Measurements from ENCODE around the gene NAA40. TPM values are rescaled to one million over a fixed set of nuclear protein-coding genes. Genes with fewer than 3 reads are reported as not detected.

NAA40 gene
- total RNA-seq, 1 donor from 2014 or later: 15.7 TPM

- DNase-seq: no peak
- Histone ChIP-seq H3K4me3 (no peak overlapping the region), H3K4me1 (peaks cover 10% of the 10 kb centered on the region), H3K27ac (no peak overlapping the region), H3K36me3 (peaks cover 67% of the 10 kb centered on the region), H3K27me3 (no peaks in the 10 kb centered on the region), H3K9me3 (no peaks in the 10 kb centered on the region)
- ATAC-seq: peak; percentile 72
- intact Hi-C loops (cut with DNase I): no loop called here
- TF ChIP-seq, protein P1, sequence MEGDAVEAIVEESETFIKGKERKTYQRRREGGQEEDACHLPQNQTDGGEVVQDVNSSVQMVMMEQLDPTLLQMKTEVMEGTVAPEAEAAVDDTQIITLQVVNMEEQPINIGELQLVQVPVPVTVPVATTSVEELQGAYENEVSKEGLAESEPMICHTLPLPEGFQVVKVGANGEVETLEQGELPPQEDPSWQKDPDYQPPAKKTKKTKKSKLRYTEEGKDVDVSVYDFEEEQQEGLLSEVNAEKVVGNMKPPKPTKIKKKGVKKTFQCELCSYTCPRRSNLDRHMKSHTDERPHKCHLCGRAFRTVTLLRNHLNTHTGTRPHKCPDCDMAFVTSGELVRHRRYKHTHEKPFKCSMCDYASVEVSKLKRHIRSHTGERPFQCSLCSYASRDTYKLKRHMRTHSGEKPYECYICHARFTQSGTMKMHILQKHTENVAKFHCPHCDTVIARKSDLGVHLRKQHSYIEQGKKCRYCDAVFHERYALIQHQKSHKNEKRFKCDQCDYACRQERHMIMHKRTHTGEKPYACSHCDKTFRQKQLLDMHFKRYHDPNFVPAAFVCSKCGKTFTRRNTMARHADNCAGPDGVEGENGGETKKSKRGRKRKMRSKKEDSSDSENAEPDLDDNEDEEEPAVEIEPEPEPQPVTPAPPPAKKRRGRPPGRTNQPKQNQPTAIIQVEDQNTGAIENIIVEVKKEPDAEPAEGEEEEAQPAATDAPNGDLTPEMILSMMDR (IDR thresholded peaks at IDR 0.05): no peak
These were observed 42.7 kb upstream of the NAA40 start for GRCh38 chr11:63896071-63896470.

DNA sequence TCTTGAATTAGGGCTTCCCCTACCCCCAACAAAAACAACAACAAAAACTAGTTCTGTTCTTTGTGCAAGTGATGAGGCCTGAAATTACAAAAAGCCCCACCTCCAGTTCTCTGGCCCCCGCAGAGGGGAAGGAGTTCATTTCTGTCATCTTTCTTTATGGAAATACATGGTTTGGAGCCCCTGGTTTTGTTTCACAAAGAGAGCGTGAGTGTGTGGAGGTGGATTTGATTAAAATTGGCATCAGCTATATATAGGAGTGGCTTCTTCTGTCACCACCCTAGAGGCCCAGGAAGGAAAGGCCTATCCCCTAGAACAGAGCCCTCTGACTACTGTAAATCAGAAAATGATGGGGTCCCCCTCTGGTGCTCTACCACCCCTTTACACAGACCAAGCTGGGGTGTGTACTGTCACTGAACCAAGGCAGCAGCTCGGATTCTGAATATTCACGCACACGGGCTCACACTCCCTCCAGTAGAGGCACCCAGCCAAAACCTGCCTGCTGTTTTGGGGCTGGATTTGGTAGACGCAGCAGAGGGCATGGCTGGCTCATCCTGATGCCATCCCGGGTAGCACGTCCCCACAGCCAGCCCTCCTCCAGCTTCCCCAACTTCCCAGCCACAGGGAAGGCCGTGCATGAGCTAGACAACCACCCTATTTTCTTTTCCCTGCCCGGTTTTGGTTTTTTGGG is 41.2 kb upstream of the NAA40 start:
- H3K27me3 ChIP-seq: no peaks in the 10 kb centered on the region
- TF ChIP-seq, protein P1 (IDR thresholded peaks at IDR 0.05): no peak
- H3K9me3 ChIP-seq: no peaks in the 10 kb centered on the region
- intact Hi-C loops (cut with DNase I): no loop called here
- ATAC-seq (no peak), DNase-seq (no peak)
- peaks cover 10% of the 10 kb centered on the region for H3K4me1 ChIP-seq
- no peak overlapping the region for H3K4me3 ChIP-seq
- peaks cover 74% of the 10 kb centered on the region for H3K36me3 ChIP-seq
- no peak overlapping the region for H3K27ac ChIP-seq

DNA sequence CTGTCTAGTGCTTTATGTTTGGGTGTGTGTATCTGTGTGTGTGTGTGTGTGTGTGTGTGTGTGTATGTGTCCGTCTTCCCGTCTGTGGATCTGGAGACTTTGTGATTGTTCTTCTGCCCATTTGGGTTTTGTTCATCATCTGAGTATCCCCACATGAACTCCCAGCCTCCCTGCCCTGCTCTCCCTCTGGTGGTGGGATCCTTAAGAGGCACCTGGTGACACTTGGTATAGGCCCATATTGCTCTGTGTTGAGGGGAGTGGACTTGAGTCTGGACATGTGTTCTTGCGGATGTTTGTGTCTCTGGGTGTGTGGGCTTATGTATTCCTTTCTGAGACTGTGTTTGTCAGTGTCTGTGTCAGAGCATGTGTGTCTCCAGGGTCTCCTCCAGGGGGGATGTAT is 37.1 kb upstream of the NAA40 start:
- TF ChIP-seq, protein P1 (IDR thresholded peaks at IDR 0.05): peak; percentile 11
- ATAC-seq: peak; percentile 5

GRCh38 chr11:63903884-63904283 is 34.9 kb upstream of the NAA40 start:
- TF ChIP-seq, protein P1 (IDR thresholded peaks at IDR 0.05): no peak
- ATAC-seq (no peak), DNase-seq (no peak)
- Histone ChIP-seq H3K27me3 (no peaks in the 10 kb centered on the region), H3K9me3 (no peaks in the 10 kb centered on the region), H3K4me3 (no peak overlapping the region), H3K36me3 (peaks cover 95% of the 10 kb centered on the region), H3K27ac (no peak overlapping the region), H3K4me1 (no peaks in the 10 kb centered on the region)
- intact Hi-C loops (cut with DNase I): no loop called here

More for the DNA sequence above, 37.1 kb upstream of the NAA40 start:
- Histone ChIP-seq H3K4me1 (peaks cover 4% of the 10 kb centered on the region), H3K36me3 (peaks cover 95% of the 10 kb centered on the region), H3K4me3 (no peak overlapping the region), H3K27me3 (no peaks in the 10 kb centered on the region), H3K27ac (no peak overlapping the region), H3K9me3 (no peaks in the 10 kb centered on the region)
- intact Hi-C loops (cut with DNase I): no loop called here
- DNase-seq: no peak

GRCh38 chr11:63904743-63905142 is 34.1 kb upstream of the NAA40 start:
- intact Hi-C loops (cut with DNase I): no loop called here
- no peak overlapping the region for H3K27ac ChIP-seq
- TF ChIP-seq, protein P1 (IDR thresholded peaks at IDR 0.05): no peak
- DNase-seq: no peak
- no peaks in the 10 kb centered on the region for H3K27me3 ChIP-seq
- H3K4me3 ChIP-seq: no peak overlapping the region
- no peaks in the 10 kb centered on the region for H3K9me3 ChIP-seq
- H3K36me3 ChIP-seq: peaks cover 95% of the 10 kb centered on the region
- H3K4me1 ChIP-seq: no peaks in the 10 kb centered on the region
- no peak for ATAC-seq

Measured in upper lobe of right lung (tissue), 1 donor.